GM18499 (cell line): ENCODE results near the gene SUGP1.

Source experiments
- ATAC-seq: cut with Tn5 transposase; IDR thresholded peaks from one replicate; pipeline ENCODE4 v1.9.1; 2021; ENCODE audit warnings: moderate number of reproducible peaks; ENCODE audit not compliant: insufficient read depth, unreplicated experiment

The SUGP1 gene

GRCh38 chr19:19342086-19343015, 22.0 kb upstream of the SUGP1 start:
- no peak for ATAC-seq

- ATAC-seq: no peak
Observed at GRCh38 chr19:19341026-19341425, 20.7 kb upstream of the SUGP1 start.

DNA sequence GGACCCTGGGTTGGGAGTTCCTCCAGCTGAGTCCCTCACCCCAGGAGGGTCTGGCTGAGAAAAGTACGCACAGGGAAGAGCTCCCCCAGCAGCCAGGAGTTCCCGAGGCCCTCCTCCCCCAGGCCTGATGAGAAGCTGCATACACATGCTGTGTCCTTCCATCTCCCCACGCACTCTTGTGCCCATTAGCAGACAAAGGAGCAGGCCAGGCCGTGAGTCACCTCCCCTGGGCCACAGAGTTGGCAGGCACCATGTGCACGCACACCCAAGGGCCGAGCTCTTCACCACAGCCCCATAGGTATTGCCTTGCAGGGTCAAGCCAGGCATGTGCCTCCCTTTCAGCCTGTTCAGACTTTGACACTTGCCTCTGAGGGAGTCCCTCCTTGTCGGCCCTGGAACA, 17.8 kb upstream of the SUGP1 start:
- no peak for ATAC-seq

DNA sequence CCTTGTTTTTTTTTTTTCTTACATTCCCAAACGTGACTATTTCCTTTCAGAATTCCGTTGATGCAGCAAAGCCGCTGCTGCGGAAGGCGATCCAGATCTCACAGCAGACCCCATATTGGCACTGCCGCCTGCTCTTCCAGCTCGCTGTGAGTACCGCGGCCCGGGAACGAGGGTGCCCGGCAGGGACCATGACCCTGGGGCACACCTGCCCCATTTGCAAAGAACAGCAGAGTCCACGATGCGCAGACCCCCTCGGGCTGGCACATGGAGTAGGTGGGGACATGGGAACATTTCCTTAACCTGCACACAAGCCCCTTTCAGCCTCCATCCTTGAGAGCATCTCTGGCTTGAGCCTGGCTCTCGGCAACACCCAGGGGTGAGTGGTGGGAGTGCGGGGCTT, 16.8 kb upstream of the SUGP1 start:
- no peak for ATAC-seq

GRCh38 chr19:19336597-19336996, 16.3 kb upstream of the SUGP1 start:
- ATAC-seq: no peak

DNA sequence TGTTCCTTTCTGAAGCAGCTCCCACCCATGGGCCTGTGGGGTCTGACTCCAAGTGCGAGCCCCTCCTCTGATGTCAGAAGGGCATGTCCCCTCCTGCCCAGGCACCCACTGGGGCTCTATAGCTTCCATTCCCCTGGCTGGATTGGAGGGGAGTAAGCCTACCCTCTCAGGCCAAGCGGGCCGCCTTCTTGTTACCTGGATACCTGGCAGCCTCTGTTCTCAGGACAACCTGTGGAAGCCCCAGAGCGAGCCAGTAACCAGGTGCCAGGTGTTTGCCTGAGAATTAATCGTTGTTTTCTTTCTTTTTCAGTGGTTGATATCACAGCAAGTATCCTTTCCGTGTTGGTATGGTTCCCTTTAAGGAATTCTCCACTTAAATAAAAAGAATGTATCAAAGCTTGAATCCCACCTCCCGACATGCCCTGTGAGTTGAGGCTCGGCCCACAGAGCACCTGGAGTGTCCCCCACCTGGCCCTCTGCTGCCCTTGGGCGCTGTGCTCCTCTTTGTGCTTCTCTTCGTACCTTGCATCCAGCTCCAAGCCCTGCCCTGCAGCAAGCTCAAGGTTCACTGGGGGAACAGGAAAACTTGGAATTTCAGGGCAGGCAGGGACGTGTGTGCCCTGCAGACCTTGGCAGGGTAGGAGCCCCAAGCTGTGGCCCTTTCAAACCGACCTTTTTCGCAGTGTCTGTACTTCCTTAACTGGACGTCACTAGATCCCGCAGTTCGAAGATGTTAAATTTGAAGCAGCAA, 15.3 kb upstream of the SUGP1 start:
- ATAC-seq: no peak

DNA sequence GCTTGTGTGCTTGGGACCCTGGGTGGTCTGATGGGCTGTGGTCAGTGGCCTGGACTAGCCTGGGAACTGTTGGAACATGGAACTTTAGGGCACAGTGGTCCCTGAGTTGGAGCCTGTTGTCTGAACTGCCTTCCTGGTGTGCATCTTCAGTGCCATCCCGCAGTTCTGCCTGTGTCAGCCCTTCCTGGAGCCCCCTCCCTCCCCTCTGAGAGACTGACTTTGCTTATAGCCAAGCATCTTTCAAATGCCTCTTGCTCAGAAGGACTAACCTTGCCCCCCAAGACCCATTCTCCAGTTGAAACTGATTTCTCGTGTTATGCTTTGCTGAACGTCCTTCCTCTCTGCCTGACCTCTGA, 14.7 kb upstream of the SUGP1 start:
- ATAC-seq: no peak

DNA sequence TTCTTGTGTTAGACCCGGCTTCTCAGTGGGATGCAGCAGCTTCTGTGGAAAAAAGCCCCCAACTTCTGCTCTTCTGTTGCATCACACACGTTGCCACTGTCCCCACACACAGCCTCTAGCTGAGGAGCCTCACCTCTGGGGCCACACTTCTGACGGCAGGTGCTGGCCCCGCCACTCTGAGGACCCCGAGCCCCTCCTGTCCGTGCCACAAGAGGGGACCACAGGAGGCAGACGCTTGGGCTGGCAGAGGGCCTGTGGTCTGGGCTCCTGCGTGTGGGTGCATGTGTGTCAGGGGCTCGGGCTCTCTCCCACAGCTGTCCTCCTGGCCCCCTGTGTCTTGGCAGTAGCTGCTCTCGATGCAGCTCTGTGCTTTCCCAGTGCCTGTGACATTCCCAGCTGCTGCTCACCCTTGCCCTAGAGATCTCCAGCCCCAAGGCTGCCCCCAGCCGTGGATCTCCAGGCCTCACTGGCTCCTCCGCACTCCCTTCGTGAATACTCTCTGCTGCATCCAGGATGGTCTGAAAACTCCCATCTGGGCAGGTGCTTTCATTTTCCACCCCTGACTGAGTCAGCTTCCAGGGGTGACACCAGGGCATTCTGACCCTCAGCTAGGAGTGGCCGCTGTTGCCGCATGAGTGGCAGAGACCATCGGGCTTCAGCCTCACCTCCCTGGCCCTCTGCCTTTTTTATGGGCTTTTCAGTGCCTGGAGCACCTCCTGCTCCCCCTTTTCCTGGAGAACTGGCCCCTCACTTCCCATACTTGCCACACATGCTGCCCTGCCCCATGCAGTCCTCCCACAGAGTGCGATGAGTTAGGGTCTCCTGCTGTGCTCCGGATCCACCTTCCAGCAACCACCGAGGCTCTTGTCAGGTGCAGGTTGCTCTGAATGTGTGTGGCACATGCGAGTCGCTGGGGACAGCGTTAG, 14.0 kb upstream of the SUGP1 start:
- no peak for ATAC-seq

GRCh38 chr19:19329126-19329525, 8.8 kb upstream of the SUGP1 start:
- no peak for ATAC-seq

- ATAC-seq: no peak
Observed at GRCh38 chr19:19327672-19328071, 7.4 kb upstream of the SUGP1 start.

GRCh38 chr19:19324059-19324770, 3.9 kb upstream of the SUGP1 start:
- no peak for ATAC-seq

DNA sequence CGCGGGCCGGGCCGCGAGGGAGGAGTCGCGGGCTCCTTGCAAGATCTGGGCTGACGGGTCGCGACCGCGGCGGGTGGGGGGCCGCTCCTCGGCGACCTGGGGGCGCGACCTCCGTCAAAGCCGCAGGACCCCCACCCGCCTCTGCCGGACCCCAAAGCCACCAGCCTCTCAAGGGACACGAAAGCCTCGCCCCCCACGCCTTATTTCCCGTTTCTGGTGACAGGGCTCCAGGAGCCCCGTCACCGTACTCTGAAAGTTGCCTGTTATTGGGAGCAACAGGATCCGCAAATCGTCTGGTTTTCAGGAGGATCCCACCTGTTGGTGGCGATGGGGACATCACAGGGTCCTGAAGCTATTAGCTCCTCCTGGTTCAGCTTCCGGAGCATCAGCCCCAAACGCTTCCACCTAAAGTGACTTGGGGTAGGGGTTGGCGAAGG, 850 bp upstream of the SUGP1 start:
- no peak for ATAC-seq

DNA sequence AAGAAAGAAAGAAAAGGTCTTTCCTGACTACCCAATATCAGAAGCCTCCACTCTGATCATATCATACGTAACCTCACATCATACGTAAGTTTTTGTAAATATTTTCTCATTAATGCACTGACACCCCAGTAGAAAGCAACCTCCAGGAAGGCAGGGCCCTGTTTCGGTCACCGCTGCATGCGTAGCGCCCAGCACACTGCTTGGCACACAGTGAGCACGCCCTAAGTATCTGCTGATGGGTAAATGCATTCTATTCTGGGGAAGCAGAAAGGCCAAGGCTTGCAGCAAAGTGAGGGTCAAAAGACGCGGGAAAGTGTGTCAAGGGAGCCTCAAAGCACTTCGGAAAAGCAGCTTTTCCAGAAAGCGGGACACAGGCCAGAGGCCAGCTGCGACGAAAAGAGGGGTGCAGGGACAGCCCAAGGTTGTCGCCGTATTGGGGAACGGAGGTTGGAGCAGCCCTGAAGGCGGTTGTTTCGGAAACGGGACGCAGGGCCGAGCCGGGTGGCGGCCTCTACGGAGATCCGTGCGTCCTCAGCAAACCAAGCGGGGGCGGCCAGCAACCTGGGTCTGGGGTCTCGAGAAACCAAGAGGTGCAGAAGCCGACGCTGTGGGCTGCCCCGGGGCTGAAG, 463 bp downstream of the SUGP1 start:
- ATAC-seq: no peak

- no peak for ATAC-seq
Observed at GRCh38 chr19:19316082-19316481, 4.2 kb downstream of the SUGP1 start.

DNA sequence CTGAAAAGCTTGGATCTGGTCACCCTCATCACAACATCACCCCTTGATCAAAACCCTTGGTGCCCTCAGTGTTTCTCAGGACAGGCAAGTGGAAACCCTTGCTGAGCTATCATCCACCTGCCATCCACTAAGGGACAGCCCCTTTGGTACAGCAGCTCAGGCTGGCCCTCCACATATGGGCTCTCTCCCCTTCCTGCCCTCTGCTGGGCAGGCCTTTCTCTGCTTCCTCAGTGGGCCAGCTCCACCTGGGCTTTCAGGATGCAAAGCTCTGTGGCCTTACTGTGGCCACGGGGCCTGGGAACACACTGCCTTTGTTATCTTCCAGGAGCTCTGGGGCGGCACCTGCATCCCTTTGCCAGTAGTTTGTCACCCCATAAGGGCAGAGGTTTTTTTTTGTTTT, 4.9 kb downstream of the SUGP1 start:
- ATAC-seq: no peak

DNA sequence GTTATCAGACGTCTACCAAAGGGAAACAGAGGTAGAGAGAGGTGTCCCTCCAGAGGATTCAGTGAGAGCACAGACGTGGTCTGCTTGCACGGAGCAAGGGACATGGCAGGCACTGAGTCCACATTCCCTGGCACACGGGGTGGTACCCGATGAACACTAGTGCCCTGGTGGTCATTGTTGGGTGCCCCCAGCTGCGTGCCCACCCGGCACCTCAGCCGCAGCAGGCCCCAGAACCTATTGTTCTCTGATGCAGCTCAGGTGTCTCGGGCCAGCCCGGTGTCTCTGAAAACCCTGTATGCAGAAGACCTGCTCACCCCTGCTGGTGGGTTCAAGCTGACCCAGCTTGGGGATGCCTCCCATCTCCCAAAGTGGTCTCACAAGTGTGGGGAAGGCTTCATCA, 11.9 kb downstream of the SUGP1 start:
- ATAC-seq: no peak

DNA sequence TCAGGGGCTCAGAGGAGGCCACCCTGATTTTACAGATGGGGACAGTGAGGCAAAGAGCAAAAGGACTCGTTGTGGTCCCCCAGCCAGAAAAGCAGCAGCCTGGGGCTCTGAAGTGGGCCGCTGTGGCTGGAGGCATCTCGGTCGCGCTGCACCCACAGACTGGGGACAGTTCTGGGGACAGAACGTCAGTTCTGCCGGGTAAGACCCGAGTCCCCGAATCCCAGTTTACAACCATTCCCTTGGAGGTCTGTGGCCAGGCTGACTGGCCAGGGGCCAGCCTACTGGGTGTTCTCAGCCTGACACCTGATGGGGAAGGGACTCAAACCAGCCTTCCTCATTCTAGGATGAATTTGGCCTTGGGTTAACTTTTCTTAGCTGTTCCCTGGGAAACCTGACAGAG, 14.1 kb downstream of the SUGP1 start:
- ATAC-seq: no peak

GRCh38 chr19:19305696-19306095, 14.6 kb downstream of the SUGP1 start:
- ATAC-seq: no peak

DNA sequence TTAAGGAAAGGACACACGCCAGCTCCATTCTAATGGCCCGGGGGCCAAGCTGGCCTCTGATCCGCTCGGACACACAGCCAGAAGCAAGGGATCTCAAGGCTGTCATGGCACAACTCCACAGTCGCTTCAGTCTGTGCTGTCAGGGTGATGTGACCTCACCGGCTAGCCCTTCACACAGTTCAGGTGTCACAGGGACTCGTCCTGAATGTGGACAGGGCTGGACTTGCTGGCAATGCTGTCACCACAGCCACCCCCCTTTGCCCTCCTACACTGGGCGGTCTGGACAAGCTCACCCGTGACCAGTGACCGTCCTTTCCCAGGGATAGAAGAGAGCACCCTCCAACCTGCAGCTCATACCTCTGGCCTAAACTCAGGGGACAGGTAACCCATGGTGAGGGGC, 15.2 kb downstream of the SUGP1 start:
- ATAC-seq: no peak
